Activated CD4-positive, alpha-beta T cell treated with anti-CD3 and anti-CD28 coated beads for 4 hours (primary cell): ENCODE results near the gene BRAF.
A peak's percentile ranks its signal among the peaks of the same experiment; 100 is the strongest.
"Not testable (repeated sequence)": the region's sequence is repeated elsewhere in the genome, so short reads cannot be mapped to it uniquely, and the experiment has no call there.

Experiments
- DNase-seq, 2 donors: peaks; one replicate each; pipeline ENCODE4 v3.0.0-alpha.2; 2020

BRAF gene

GRCh38 chr7:140702774-140703173, 222.0 kb downstream of the BRAF start:
- DNase-seq = no peak

DNA sequence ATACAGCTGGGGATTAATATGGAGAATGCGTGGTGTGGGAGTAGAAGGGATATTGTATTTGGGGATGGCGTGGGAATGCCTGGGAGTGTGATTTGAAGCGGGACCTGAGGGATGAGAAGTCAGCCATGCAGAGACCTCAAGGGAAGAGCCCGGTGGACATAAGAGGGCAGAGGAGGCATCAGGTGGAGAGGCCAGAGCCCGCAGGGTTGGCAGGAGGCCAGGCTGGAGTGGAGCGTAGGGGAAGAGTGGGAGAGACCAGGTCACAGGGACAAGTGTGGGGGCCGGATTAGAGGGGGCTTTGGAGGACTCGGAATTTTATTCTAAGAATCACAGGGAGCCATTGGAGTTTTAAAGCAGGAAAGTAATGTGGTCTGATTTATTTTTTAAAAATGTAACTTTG, 226.3 kb downstream of the BRAF start:
- no peak for DNase-seq

- DNase-seq = no peak
These were observed 227.1 kb downstream of the BRAF start for GRCh38 chr7:140697447-140698143.

- peak; percentile 51 to 77 for DNase-seq
These were observed 227.9 kb downstream of the BRAF start, which contains the start of gene NDUFB2 for GRCh38 chr7:140696680-140697446. NDUFB2 (plus strand) TSS chr7:140696708; CDS start chr7:140696745, 37 bp downstream.

GRCh38 chr7:140696024-140696679, 228.6 kb downstream of the BRAF start:
- peak; percentile 93 to 95 for DNase-seq

- no peak for DNase-seq
These were observed 229.3 kb downstream of the BRAF start for GRCh38 chr7:140695381-140695780.

DNA sequence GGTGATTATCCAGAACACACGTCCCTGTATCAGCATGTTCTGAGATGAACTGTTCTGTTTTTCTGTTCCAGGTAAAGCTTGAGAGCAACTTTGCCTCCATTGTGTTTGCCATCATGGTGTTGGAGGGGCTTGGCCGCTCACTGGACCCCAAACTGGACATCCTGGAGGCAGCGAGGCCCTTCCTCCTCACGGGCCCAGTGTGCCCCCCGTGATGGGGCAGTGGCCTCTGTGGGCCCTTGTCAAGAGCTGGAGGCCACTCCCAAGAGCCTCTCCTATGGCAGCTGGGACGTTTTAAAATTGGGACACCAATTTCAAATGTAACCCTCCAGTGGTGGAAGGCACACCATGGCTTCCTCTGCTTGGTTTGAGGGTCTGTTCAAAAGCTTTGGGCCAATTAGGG, 230.1 kb downstream of the BRAF start:
- no peak for DNase-seq

- DNase-seq = not testable (repeated sequence)
These were observed 230.9 kb downstream of the BRAF start for GRCh38 chr7:140693849-140694248.

DNA sequence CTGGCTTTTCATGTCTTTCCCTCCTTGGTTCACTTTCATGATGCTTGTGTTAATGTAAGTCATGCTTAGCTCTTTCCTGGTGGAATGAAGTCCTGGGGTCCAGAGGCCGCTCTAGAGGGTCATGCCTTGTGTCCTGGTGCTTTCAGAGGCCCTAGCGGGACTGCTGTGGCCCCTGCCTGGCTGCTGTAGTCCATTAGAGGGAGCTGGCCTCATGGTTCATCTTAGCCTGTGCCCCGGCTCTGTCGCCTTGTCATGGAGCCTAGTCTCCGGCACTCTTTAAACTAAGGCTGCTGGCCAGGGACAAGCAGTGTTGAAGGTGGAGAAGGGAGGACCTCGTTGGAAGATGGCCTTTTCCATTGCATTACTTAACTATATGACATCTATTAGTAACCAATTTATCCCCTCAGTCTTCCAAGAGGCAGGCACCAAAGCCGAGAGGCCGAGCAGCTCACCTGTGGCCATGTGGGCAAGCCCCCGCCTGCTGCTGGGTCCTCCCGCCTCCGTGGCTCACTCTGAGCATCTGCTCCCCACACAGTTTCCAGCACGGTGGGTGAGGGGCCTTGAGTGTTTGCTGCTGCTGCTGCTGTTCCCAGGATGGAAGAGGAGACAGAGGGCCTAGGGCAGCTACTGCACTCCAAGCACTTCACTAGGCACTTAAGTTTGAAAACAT, 233.2 kb downstream of the BRAF start:
- no peak for DNase-seq

DNA sequence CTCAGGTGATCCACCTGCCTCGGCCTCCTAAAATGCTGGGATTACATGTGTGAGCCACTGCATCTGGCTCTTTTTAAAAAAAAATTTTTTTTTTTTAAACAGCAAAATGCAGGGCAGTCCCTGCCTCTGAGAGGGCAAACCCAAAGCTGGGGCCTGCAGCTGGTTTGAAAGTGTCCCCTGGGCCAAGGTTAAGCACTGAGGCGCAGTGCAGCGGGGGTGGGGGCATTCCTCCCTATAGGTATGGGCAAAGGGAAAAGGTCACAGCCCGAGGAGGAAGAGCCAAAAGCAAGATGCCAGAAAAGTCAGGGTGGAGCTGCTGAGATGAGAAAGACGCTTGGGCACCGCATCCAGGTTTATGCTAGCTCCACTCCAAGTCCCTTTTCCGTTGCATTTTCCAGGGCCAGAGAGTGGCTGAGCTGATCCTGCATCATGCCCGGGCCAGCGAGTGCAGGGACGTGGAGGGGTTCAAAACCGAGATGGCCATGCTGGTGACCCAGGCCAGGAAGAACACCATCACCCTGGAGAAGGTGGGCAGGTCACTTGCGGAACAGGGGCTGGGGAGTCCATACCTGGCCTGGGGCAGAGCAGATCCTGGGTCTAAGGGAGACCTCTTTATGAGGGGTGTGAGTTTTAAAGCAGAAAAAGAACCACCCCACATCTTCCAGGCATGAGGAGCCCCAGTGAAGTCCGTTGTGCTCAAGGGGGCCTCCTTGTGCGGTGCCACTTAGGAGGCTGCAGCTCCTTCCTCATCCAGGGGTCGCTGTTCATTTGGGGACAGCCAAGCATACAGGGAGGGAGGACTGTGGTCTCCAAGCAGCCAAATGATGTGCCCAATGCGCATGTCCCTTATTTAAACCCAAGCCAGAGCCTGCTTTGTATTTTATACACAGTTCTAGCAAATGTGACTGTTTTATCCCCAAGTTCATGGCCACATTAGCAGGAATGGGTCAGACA, 235.3 kb downstream of the BRAF start:
- DNase-seq = no peak

DNA sequence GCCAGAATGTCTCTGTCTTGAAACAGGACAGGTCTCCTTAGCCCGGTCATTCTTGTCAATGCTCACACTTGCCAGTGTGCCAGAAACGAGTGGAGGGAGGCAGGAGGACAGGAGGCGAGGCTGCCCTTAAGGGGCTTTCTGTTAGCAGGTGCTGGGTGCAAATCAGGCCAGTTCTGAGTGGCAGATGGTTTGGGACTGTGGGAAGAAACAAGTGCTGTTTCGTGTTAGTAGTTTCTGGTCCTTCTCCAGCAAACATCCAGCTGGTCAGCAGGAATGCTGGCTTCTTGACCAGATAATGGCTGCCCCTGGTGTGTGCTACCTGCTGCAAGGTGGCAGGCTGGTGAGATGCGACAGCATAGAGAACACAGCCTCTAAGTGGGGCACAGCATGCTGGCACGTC, 236.4 kb downstream of the BRAF start:
- DNase-seq = no peak

- DNase-seq = no peak
These were observed 237.8 kb downstream of the BRAF start for GRCh38 chr7:140686921-140687320.

DNA sequence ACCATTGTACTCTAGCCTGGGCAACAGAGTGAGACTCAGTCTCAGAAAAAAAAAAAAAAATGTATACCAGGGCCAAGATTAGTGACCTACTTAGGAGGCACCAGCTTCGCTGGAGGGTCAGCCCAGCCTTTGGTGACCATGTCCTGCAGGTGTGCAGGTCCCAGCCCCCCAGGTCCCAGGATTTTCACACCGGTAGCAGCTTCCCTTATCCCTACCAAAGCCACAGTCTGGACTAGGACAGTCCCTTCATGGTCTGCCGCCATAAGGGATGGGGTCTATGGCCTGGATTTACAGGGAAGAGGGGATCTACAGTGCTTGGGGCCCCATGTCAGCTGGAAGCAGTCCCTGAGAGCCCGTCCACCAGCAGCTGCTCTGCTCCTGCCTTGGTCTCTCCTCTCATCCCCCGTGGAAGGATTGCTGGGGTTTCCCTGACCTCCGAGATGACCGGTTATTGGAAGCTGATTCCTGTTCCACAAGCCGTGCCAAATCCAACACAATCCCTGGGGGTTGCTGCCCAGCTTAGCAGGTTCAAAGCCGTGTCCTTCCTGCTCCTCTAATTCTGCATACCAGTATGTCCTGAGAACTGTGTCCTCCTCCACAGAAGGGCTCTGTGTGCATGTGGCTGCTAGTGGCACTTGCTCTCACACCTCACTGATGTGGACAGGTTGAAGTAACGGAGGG, 239.2 kb downstream of the BRAF start:
- no peak for DNase-seq

DNA sequence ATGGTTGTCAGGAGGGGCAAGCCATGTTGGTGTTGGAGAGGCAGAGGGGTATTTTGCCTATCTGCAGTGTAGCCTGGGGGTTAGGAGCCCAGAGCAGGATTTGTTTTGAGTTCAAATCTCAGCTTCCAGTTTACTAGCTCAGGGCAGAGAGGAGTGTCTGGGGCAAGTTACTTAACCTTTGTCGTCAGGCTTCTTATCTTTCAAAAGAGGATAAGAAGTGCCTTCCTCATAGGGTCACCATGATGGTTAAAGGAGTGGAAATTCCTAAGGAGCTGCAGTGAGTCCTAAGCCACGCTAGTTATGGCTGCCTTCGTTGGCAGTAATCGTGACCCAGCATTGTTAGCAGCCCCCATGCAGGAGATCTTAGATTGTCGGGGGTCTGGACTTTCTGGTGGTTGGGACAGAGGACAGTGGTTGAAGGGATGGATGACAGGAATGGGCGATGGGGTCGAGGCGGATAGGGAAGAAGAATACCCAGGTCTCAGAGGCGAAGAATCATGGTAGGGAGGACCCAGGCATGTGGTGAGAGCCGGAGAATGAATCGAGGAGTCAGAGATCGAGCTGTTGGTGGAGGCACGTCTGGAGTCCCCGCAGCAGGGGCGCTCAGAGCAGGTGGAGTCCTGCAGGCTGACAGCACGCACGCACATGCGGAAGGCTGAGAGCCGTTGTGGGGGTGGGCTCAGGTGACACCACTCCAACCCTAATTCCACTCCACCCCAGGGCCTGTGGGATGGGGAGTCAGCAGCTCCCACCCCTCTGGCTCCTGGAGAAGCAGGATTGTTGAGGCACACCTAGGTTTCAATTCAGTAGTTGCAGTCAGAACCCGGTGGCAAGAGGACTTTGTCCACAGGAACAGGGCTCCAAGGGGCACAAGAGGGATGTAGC, 240.4 kb downstream of the BRAF start:
- DNase-seq = no peak

DNA sequence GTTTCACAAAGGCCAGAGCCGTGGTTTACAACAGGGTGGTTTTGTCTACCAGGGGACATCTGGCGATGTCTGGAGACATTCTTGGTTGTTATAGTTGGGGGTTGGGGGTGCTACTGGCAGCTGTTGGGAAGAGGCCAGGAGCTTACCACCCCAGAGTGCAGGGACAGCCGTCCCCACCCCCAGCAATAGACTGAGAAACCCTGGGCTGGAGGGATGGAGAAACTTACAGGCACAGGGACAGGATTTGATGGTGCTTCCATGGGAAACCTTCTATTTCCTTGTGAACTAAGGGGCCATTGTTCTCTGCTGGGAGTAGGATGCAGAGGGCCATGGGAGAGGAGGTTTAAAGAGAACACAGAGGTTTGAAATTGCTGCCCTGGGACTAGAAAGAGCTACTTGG, 241.1 kb downstream of the BRAF start:
- no peak for DNase-seq

DNA sequence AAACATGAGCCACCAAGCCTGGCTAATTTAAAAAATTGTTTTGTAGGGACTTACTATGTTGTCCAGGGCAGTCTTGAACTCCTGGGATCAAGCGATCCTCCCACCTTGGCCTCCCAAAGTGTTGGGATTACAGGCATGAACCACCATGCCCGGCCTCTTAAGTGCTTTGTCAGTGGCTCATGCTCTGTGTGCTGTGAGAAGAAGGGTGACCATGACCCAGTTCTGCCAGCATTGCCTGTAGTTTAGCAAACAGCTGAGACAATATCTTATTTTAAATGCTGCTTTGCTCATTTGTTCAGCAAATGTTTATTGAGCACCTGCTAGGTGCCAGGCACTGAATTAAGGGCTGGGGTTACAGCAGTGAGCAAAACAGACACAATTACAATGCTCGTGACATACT, 243.0 kb downstream of the BRAF start:
- DNase-seq = no peak

- no peak for DNase-seq
These were observed 243.8 kb downstream of the BRAF start for GRCh38 chr7:140680886-140681285.

DNA sequence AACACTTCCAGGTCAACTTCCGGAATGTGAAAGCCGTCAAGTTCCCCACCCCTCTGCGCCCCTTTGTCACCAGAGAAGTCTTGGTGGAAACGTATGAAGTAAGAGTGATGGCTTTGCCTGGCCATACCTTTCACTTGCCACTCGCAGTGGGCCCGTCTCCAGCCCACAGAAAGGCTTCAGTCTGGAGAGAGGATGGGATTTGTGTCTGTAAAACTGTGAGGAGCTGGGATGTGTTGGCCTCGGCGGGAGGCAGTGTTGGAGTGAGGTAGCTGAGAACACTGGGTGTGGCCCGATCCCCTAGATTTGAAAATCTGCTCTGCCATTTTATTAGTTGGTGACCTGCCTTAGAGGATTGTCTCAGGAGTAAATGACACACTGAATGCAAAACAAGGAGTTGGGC, 245.5 kb downstream of the BRAF start:
- no peak for DNase-seq

DNA sequence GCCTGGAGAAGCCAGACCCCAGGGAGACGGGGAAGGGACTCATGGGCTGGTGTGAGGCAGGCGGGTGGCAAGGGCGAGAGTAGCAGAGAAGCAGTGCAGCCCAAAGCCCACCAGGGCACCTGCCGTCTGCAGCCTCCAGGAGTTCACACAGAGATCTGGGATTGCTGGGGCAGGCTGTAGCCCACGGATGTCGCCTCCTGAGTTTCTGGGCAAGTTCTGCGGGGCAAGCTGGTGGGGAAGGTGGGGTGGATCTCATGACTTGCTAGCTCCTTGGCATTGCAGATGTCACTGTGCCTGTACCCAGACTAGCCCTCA, 246.0 kb downstream of the BRAF start:
- no peak for DNase-seq

DNA sequence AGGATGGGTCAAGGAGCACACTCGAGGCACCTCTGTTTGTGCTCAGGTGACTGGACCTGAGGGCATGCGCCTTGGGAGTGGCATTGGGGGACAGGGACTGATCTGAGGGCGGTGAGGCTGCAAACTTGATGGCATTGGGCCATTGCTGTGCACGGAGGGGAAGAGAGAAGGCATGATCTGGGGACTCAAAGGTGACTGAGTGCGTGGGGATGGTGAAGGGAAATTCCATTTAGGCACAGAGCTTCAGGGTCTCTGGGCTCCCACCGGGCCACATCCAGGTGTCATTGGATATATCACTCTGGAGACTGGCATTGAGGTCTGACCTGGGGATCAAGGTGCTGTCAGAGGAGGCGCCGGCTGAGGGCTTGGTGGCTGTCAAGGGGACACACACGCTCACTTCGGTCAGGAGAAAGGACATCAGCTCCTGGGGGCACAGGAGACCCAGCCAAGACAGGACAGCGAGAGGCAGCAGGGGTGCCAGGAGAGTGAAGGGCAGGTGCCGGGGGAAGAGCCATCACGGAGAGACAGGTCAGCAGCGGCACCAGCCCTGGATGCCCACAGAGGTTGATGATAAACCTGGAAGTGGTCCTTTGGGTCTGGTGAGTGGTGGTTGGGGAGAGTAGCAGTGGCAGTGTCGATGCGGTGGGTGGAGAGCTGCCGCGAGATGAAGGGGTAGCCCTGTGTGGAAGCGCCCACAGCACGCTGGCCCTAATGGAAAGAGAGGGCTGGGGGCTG, 246.5 kb downstream of the BRAF start:
- DNase-seq = no peak
